HG03196 (cell line): ENCODE results near the gene MYRFL.

ENCODE experiments used
- ATAC-seq: cut with Tn5 transposase; IDR thresholded peaks from one replicate; pipeline ENCODE4 v1.9.1; 2021; ENCODE audit not compliant: unreplicated experiment

Gene MYRFL

GRCh38 chr12:69929531-69929930 is 104.5 kb downstream of the MYRFL start:
- ATAC-seq: no peak

- ATAC-seq: no peak
Observed at GRCh38 chr12:69931569-69931968, 106.5 kb downstream of the MYRFL start.

- ATAC-seq: no peak
Observed at GRCh38 chr12:69932154-69932553, 107.1 kb downstream of the MYRFL start.

GRCh38 chr12:69932676-69933552 is 107.9 kb downstream of the MYRFL start:
- ATAC-seq: no peak

DNA sequence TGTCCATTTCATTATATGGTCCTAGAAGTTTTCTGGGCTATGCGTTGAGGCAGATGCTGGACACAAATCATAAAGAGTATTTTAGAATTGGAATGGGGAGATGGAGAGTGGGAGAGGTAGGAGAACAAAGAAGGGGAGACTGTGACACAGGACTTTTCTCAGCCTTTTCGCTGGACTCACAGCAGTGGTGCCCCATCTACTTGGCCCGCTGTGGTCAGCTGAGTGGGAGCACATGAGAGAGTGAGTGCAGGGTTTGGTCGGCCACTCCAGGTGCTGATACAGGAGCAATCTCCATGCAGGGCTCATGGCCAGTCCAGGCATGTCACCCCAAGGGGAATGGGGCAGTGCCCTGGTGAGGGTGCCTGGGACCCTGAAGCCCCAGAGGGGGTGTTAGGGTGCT is 109.0 kb downstream of the MYRFL start:
- ATAC-seq: no peak

DNA sequence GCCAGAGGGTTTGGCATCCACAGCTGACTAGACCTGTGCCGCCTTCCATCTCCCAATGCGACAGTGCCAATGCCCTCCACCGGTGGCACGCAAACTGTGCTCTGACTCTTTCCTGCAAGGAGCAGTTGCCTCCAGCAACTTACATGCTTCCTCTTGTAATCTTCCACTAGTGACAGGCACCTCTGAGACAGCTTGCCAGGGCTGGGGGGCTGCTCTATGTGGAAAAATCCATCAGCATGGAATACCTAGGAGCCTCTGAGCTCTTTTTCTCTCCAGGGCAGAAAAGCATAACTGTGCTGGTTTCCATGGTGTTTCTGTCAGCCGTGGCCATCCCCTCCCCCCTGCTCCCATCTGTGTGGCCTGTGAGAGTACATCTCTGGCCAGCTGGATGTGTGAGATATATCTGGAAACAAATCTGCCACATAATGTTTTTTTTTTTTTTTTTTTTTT is 110.6 kb downstream of the MYRFL start:
- ATAC-seq: no peak

DNA sequence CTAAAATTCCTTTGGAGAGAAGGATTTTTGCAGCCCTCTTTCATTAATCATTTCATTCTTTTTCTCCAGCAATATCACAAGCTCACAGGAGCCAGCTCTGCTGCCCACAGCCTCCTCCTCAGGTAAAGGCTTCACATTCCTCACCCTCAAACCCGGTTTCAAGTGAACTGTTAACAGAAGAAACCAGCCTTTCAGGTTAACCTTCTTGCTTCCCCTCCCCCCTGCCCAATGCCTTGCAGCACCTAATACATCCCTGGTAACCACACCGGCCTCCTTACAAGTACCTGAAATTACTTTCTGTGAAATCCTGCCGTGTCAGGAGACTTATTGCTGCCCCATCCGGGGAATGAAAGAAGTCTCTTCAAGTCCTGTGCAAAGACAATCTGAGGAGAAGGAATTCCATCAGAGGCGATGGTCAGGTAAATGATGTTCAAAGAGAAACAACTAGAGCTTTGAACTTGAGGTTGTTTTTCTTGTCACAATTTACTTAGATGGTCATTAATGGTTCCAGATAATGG is 111.2 kb downstream of the MYRFL start:
- ATAC-seq: no peak

GRCh38 chr12:69936766-69937165 is 111.7 kb downstream of the MYRFL start:
- ATAC-seq: no peak

GRCh38 chr12:69947123-69947522 is 122.1 kb downstream of the MYRFL start:
- no peak for ATAC-seq

DNA sequence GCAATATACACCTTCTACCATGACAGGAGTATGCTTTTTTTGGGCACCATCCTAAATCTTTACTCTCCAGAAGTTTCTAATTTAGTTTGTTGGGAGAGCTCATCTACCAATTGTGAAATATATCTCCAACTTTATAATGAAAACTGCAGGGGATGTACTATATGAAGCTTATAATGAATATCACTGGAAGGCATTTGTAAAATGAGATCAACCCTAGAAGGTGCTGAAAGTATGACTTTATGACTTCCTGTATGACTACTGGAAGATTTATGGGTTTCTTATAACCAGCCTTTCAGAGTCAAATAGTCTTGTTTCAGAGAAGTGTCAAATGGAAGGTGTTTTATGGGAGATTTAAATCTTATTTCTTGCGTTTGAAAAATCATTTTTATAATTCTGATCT is 122.9 kb downstream of the MYRFL start:
- ATAC-seq: no peak

DNA sequence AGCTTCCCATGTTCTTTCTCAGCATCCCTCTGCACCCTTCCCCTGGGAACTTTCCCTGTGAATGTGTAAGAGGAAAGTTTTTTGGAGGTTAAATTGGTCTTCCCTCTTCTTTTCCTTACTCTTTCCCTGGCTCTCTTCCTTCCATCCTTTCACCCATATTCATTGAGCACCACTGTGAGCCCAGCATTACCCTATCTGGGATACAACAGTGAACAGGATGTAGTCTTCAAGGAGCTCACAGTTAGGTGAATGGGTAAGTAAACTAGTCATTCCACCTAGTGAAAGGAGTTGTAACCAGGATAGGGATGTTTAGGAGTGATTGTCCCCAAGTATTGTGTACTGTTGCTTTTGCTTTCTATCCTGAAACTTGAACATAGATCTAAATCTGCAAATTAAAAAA is 123.8 kb downstream of the MYRFL start:
- no peak for ATAC-seq

DNA sequence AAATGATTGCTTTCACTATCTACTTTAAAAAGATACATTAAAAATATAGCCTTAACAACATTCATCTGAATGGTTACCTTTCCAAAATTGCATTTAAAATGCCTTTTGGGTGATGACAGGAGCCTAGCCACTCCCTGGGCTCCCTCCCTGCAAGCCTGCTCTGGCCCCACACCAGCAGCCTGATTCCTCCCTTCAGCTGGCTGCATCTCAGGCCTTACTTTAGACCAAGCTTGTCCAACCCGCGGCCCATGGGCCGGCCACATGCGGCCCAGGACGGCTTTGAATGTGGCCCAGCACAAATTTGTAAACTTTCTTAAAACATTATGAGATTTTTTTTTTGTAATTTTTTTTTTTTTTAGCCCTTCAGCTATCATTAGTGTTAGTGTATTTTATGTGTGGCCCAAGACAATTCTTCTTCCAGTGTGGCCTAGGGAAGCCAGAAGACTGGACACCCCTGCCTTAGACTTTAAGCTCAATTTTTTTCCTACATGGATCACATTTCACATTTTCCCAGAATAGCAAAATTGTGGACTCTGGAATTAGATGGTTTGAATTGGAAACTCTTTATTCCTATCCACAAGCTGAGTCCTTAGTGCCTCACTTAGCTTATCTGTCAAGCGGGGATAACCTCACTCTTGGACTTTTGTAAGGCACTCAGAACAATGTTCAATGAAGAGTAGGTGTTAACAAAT is 124.4 kb downstream of the MYRFL start:
- no peak for ATAC-seq

GRCh38 chr12:69951108-69951507 is 126.1 kb downstream of the MYRFL start:
- ATAC-seq: no peak

DNA sequence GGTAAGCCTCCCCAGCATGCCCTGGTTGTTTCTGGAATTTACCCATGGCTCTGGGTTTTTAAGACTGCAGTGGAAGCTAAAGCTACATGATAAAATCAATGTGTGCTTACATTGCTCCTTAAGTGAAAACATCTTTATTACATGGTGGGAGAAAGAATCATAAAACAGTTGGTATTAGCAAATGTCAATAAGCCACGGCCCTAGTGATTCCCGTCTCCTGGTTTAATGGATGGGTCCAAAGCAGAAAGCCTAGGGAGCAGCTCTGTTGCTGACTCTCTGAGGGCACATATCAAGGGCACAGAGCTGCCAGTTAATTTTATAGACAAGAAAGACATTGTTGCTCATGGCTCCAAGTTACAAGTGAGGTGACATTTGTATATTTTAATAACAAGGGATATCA is 127.9 kb downstream of the MYRFL start:
- no peak for ATAC-seq

DNA sequence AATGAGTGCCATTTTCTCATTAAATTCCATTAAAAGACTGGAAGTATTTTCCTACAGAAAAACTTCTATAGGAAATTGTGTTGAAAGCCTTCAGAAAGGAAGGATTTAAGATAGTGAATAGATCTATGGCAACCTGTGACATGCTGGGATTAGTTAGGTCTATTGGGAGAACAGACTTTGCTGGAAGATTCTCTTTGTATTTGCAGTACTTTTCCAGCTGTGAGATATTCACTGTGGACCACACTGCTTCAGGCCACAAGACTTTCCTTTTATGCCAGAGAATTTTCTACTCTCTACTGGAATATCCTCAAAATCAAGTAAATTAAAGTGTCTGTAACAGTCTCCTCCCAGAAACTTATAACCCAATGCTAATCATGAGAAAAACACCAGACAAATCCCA is 136.2 kb downstream of the MYRFL start:
- ATAC-seq: no peak

- ATAC-seq: no peak
Observed at GRCh38 chr12:69966409-69966808, 141.4 kb downstream of the MYRFL start.

DNA sequence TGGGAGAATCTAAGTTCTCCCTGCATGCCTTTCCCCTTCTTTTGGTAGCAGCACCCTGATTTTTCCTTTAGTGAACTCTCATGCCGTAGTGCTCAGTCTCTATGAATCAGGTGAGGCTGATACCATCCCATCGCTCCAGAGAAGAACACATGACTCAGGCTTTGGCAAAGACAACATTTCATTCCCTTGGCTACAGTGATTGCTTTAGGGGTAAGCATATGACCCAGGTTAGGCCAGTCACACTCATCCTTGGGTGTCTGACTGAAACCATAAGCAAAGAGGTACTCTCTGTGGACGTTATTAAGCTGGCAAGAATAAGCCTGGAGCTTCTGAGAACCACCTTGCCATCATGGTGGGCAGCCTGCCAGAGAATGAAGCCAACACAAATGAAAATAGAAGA is 141.8 kb downstream of the MYRFL start:
- ATAC-seq: no peak

DNA sequence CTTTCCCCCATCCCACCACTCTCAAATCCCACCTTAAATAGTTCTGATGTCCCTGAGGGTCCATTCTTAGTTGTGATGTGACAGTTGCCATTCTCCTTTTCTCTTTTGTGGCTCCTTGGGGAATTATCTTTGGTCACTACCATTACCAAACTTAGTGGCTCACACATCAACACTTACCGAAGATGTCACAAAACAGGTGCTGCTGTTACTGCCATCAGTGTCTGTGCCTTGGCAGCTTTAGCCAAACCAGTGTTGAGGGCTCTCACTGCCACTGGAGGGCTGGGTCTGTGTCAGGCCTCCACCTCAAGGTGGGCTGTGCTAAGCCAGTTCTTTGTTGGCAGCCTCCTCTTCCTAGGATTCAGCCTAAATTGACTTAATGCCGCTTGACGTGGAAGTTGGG is 144.0 kb downstream of the MYRFL start:
- no peak for ATAC-seq

GRCh38 chr12:69972136-69972535 is 147.1 kb downstream of the MYRFL start:
- ATAC-seq: no peak

DNA sequence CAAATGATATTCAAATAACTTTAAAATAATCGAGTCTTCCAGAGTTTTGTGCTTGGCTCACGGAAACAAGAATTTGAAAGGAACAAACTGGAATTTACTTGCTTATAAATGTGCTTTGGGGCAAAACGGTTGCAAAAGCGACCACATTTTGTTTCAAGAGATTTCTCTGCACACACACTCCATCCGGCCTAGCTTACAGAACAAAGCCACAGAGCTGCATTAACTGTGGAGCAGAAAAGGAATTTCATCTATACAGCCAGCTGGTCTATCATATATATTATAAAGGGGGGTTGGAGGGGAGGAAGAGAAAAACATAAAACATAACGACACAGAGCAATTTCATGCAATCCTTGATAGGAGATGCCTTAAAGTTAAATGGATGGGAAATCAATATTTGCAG is 153.0 kb downstream of the MYRFL start:
- no peak for ATAC-seq

DNA sequence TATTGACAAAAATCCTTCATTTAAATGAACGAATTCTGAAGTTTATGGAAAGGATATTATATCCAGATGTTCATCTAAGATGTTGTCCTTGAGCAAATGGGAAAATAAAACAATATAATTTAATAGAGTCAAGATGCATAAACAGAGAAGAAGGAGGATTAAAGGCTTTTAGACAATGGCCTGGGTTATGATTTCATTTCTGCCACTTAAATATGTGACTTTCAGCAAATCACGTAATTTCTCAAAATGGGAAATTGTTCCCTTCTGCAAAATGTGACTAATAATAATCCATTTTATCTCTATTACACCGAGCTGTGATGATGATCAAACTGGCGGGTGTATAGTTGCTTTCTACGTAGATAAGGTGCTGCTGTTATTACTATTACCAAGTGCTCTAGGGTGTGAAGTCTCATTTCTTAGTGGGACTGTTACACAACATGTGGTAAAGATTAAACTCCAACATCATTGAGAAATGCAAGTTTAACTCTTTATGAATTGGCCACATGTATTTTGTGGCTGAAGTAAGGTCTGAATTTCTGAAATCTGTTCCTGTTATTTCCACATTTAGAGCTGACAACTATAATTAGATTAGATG is 157.0 kb downstream of the MYRFL start:
- no peak for ATAC-seq

DNA sequence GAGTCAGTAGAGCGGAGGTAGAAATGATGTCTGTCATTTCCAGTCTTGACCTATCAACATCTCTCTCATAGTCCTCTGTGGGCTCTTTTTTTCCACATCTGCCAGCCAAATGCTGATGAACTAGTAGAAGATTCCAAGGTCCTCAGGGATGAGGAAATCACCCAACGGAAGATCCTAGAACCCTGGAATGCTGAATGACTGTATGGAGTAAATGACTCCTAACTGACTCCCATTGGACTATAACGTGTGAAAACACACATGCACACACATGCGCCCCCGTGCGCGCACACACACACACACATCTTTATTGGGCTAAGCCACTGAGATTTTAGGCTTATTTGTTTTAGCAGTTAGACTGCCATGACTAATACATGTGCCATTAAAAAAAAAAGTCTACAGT is 159.2 kb downstream of the MYRFL start:
- ATAC-seq: no peak
